ENCODE data around the gene ZNF169. TPM values are rescaled to one million over a fixed set of nuclear protein-coding genes. Genes with fewer than 3 reads are reported as not detected.
"Not testable (repeated sequence)": the region's sequence is repeated elsewhere in the genome, so short reads cannot be mapped to it uniquely, and the experiment has no call there.

Gene ZNF169
- total RNA-seq, 1 experiment from 2014 or later = 1.9 TPM

- not testable (repeated sequence) for DNase-seq (ENCODE audit: low read depth)
Measured at GRCh38 chr9:94348754-94349153, 89.7 kb downstream of the ZNF169 start.

Other genes starting within 250 kb of the ZNF169 start
- 8.6 and 10.6 TPM in 2 replicates for gene PTPDC1, start 174.8 kb upstream of the ZNF169 start, total RNA-seq (2014; rRNA removed; shearing (Covaris generic))
- not detected in 2 replicates for gene NUTM2F, start 69.3 kb downstream of the ZNF169 start, total RNA-seq (2014; rRNA removed; shearing (Covaris generic))